SU-DHL-6 (cell line): Measurements from ENCODE around the gene TNFSF11.

Experiments used
- H2AFZ ChIP-seq: fragments of 200-600 bp; sonication (generic); 2 replicates; pipeline ENCODE4 v1.6.1; 2014; ENCODE audit warnings: low read depth, mild to moderate bottlenecking, moderate library complexity, mixed read lengths, antibody characterized with exemption, low read length; ENCODE audit not compliant: severe bottlenecking
- H3F3A ChIP-seq: fragments of 200-600 bp; shearing (Covaris generic); 2 replicates; pipeline ENCODE4 v1.6.0; 2016; ENCODE audit warnings: antibody characterized with exemption, mild to moderate bottlenecking; ENCODE audit not compliant: insufficient read depth
- H3K27ac ChIP-seq: fragments of 200-600 bp; sonication (generic); 2 replicates; pipeline ENCODE4 v1.5.1; 2016; ENCODE audit warnings: low read depth, mild to moderate bottlenecking, low read length, moderate library complexity, mixed read lengths
- H3K27me3 ChIP-seq: fragments of 200-600 bp; sonication (generic), shearing (Covaris generic); 2 replicates; pipeline ENCODE4 v1.6.0; 2014; ENCODE audit warnings: mild to moderate bottlenecking, low read length
- H3K36me3 ChIP-seq: fragments of 200-600 bp; sonication (generic); 2 replicates; pipeline ENCODE4 v1.6.1; 2014; ENCODE audit warnings: mild to moderate bottlenecking, low read length, mixed read lengths
- H3K4me2 ChIP-seq: fragments of 300-600, 200-600 bp; shearing (Covaris generic), sonication (generic); 2 replicates; pipeline ENCODE4 v1.6.0; 2014; ENCODE audit warnings: low read length, low read depth, mild to moderate bottlenecking; ENCODE audit not compliant: poor library complexity, severe bottlenecking
- H3K4me3 ChIP-seq: fragments of 200-600 bp; sonication (generic); 2 replicates; pipeline ENCODE4 v1.5.1; 2014; ENCODE audit warnings: antibody characterized with exemption, low read length, mild to moderate bottlenecking, mixed read lengths; ENCODE audit not compliant: insufficient read depth, poor library complexity, severe bottlenecking
- H3K79me2 ChIP-seq: fragments of 200-600 bp; sonication (generic); 2 replicates; pipeline ENCODE4 v1.6.1; 2014; ENCODE audit warnings: mild to moderate bottlenecking, low read length, moderate library complexity; ENCODE audit not compliant: insufficient read depth
- H3K9ac ChIP-seq: fragments of 200-600 bp; sonication (generic); 2 replicates; pipeline ENCODE4 v1.7.0; 2014; ENCODE audit warnings: mild to moderate bottlenecking, low read length
- H3K9me2 ChIP-seq: fragments of 200-600 bp; sonication (generic); replicated peaks from 2 replicates; pipeline ENCODE4 v1.6.1; 2014; ENCODE audit warnings: low read length; ENCODE audit not compliant: insufficient read depth
- H3K9me3 ChIP-seq: fragments of 200-600 bp; sonication (generic); 2 replicates; pipeline ENCODE4 v1.6.1; 2014; ENCODE audit warnings: low read length, mixed read lengths; ENCODE audit not compliant: insufficient read depth
- H4K20me1 ChIP-seq: fragments of 200-600 bp; sonication (generic); 2 replicates; pipeline ENCODE4 v1.6.1; 2014; ENCODE audit warnings: low read depth, mild to moderate bottlenecking, antibody characterized with exemption, low read length, moderate library complexity, mixed read lengths
- CTCF ChIP-seq: fragments of 200-600 bp; sonication (generic); IDR thresholded peaks from one replicate; pipeline ENCODE4 v1.5.1; 2017; ENCODE audit warnings: antibody characterized with exemption, mild to moderate bottlenecking, low read length, moderate library complexity; ENCODE audit not compliant: insufficient read depth, poor library complexity, severe bottlenecking
- EZH2phosphoT487 ChIP-seq: fragments of 200-600 bp; sonication (generic), shearing (Covaris generic); conservative IDR thresholded peaks from 2 replicates; pipeline ENCODE4 v1.6.1; 2018; ENCODE audit warnings: mild to moderate bottlenecking, antibody characterized with exemption, low read length, moderate library complexity, mixed read lengths

The TNFSF11 gene

GRCh38 chr13:42577538-42577937 lies 3.6 kb downstream of the TNFSF11 start:
- Histone ChIP-seq H3K79me2 (no peaks in the 10 kb centered on the region), H3K27me3 (no peaks in the 10 kb centered on the region), H3K9ac (no peak overlapping the region), H3K9me2 (no peaks in the 10 kb centered on the region), H3K9me3 (no peaks in the 10 kb centered on the region), H3K36me3 (no peaks in the 10 kb centered on the region), H3K27ac (no peak overlapping the region), H3K4me2 (no peak overlapping the region), H3K4me3 (no peak overlapping the region), H3F3A (no peaks in the 10 kb centered on the region), H2AFZ (no peak overlapping the region), H4K20me1 (no peaks in the 10 kb centered on the region)
- TF ChIP-seq EZH2phosphoT487: no peak
- no peak for TF ChIP-seq CTCF

GRCh38 chr13:42580644-42581043 lies 6.7 kb downstream of the TNFSF11 start:
- Histone ChIP-seq H3K27ac (no peak overlapping the region), H3K27me3 (no peaks in the 10 kb centered on the region), H3K4me3 (no peak overlapping the region), H2AFZ (no peak overlapping the region), H3K9me2 (no peaks in the 10 kb centered on the region), H3F3A (no peaks in the 10 kb centered on the region), H3K36me3 (no peaks in the 10 kb centered on the region), H4K20me1 (no peaks in the 10 kb centered on the region), H3K4me2 (no peak overlapping the region), H3K9me3 (no peaks in the 10 kb centered on the region), H3K9ac (no peak overlapping the region), H3K79me2 (no peaks in the 10 kb centered on the region)
- TF ChIP-seq CTCF: no peak
- TF ChIP-seq EZH2phosphoT487: no peak

- H3K9ac ChIP-seq: no peak overlapping the region
- no peak overlapping the region for H2AFZ ChIP-seq
- H3K27me3 ChIP-seq: no peaks in the 10 kb centered on the region
- H3K79me2 ChIP-seq: no peaks in the 10 kb centered on the region
- H3K4me3 ChIP-seq: no peak overlapping the region
- no peak overlapping the region for H3K27ac ChIP-seq
- TF ChIP-seq EZH2phosphoT487: no peak
- TF ChIP-seq CTCF: no peak
- H3K36me3 ChIP-seq: no peaks in the 10 kb centered on the region
- H4K20me1 ChIP-seq: no peaks in the 10 kb centered on the region
- no peaks in the 10 kb centered on the region for H3K9me3 ChIP-seq
- no peaks in the 10 kb centered on the region for H3K9me2 ChIP-seq
- H3K4me2 ChIP-seq: no peak overlapping the region
- no peaks in the 10 kb centered on the region for H3F3A ChIP-seq
Measured at GRCh38 chr13:42581427-42581826, 7.5 kb downstream of the TNFSF11 start.

- no peak overlapping the region for H3K4me2 ChIP-seq
- H3K36me3 ChIP-seq: no peaks in the 10 kb centered on the region
- no peaks in the 10 kb centered on the region for H3K9me2 ChIP-seq
- H3K79me2 ChIP-seq: no peaks in the 10 kb centered on the region
- no peaks in the 10 kb centered on the region for H3F3A ChIP-seq
- H3K4me3 ChIP-seq: no peak overlapping the region
- no peak overlapping the region for H3K9ac ChIP-seq
- no peak overlapping the region for H2AFZ ChIP-seq
- H3K27me3 ChIP-seq: no peaks in the 10 kb centered on the region
- H3K27ac ChIP-seq: no peak overlapping the region
- TF ChIP-seq EZH2phosphoT487 (no peak), CTCF (no peak)
- H4K20me1 ChIP-seq: no peaks in the 10 kb centered on the region
- H3K9me3 ChIP-seq: no peaks in the 10 kb centered on the region
Measured at GRCh38 chr13:42591602-42592001, 17.6 kb downstream of the TNFSF11 start.
